A673 (cell line): Measurements from ENCODE around the gene NR5A2. TPM values are rescaled to one million over a fixed set of nuclear protein-coding genes. Genes with fewer than 3 reads are reported as not detected.

Experiments
- BruUV-seq: library from RNA; stranded (reverse); fragments of 400-500 nt; replicated peaks from 2 replicates; lab custom pipeline; 2021; lab: Mats Ljungman, UMichigan
- CTCF ChIA-PET: fragments of 300-600 bp; sonication (Branson Sonifier 250); formaldehyde crosslinking; loops from one replicate; lab custom pipeline; 2022; ENCODE audit warnings: antibody characterized with exemption; lab: Charles Lee
- POLR2A ChIA-PET: fragments of 300-600 bp; sonication (Branson Sonifier 250); formaldehyde crosslinking; loops from one replicate; lab custom pipeline; 2022; ENCODE audit warnings: antibody characterized with exemption; ENCODE audit not compliant: low non-redundant PET; lab: Charles Lee
- DNase-seq: peaks from one replicate; pipeline ENCODE4 v3.0.0-alpha.2; 2015; ENCODE audit warnings: low spot score
- H3K27ac ChIP-seq: fragments of 200-600 bp; sonication (generic); 2 replicates; pipeline ENCODE4 v1.5.1; 2016; ENCODE audit warnings: mixed run types, low read depth, mild to moderate bottlenecking, mixed read lengths, antibody characterized with exemption, low read length; ENCODE audit not compliant: poor library complexity, severe bottlenecking
- H3K27me3 ChIP-seq: fragments of 200-600 bp; sonication (generic); replicated peaks from 2 replicates; pipeline ENCODE4 v1.6.1; 2017; ENCODE audit warnings: mixed run types, low read depth, mild to moderate bottlenecking, mixed read lengths, antibody characterized with exemption, low read length; ENCODE audit not compliant: insufficient read depth, poor library complexity
- H3K36me3 ChIP-seq: fragments of 200-600 bp; sonication (generic); 2 replicates; pipeline ENCODE4 v1.6.1; 2016; ENCODE audit warnings: mixed run types, mild to moderate bottlenecking, mixed read lengths, antibody characterized with exemption, low read length; ENCODE audit not compliant: insufficient read depth, poor library complexity, severe bottlenecking
- H3K4me1 ChIP-seq: fragments of 200-600 bp; sonication (generic); 2 replicates; pipeline ENCODE4 v1.6.1; 2017; ENCODE audit warnings: mixed run types, mild to moderate bottlenecking, mixed read lengths, antibody characterized with exemption, low read length; ENCODE audit not compliant: insufficient read depth, poor library complexity, severe bottlenecking
- H3K4me3 ChIP-seq: fragments of 200-600 bp; sonication (generic); 2 replicates; pipeline ENCODE4 v1.5.1; 2016; ENCODE audit warnings: low read depth, mixed run types, mild to moderate bottlenecking, mixed read lengths, low read length; ENCODE audit not compliant: poor library complexity, severe bottlenecking
- H3K9me3 ChIP-seq: fragments of 200-600 bp; sonication (generic); 2 replicates; pipeline ENCODE4 v1.6.1; 2016; ENCODE audit warnings: mixed run types, low read depth, mild to moderate bottlenecking, mixed read lengths, antibody characterized with exemption, low read length; ENCODE audit not compliant: poor library complexity, severe bottlenecking
- CTCF ChIP-seq: fragments of 300-800, 200-600 bp; sonication (generic); conservative IDR thresholded peaks from 2 replicates; pipeline ENCODE4 v1.5.1; 2017; ENCODE audit warnings: low read depth, mild to moderate bottlenecking, antibody characterized with exemption, low read length, moderate library complexity, mixed read lengths
- EZH2 ChIP-seq: fragments of 200-600 bp; sonication (generic); IDR thresholded peaks from 2 replicates; pipeline ENCODE4 v1.6.1; 2017; ENCODE audit warnings: borderline replicate concordance, low read depth, mild to moderate bottlenecking, mixed read lengths, antibody characterized with exemption, low read length; ENCODE audit not compliant: poor library complexity, severe bottlenecking
- intact Hi-C: fragments of 100-400 bp; cut with micrococcal nuclease; formaldehyde crosslinking; loops from one replicate; pipeline ENCODE4 v1.10.0; 2022; ENCODE audit not compliant: unreplicated experiment
- total RNA-seq: library from RNA; stranded (reverse); gene quantifications from 2 replicates; pipeline ENCODE4 v1.2.3, GENCODE V29; 2021

Gene NR5A2
- total RNA-seq, 1 experiment from 2014 or later = not detected

GRCh38 chr1:200108659-200109058 is 81.1 kb downstream of the NR5A2 start:
- no peak for DNase-seq
- Histone ChIP-seq H3K4me1 (no peaks in the 10 kb centered on the region), H3K27me3 (no peaks in the 10 kb centered on the region), H3K36me3 (no peaks in the 10 kb centered on the region), H3K27ac (no peak overlapping the region), H3K9me3 (no peaks in the 10 kb centered on the region), H3K4me3 (no peak overlapping the region)
- no peak for TF ChIP-seq EZH2
- TF ChIP-seq CTCF = no peak
- ChIA-PET POLR2A (no interaction called here), CTCF (no interaction called here)
- intact Hi-C loops = no loop called here
- BruUV-seq = no TSS peak

- no TSS peak for BruUV-seq
- no peak for DNase-seq
- Histone ChIP-seq H3K27me3 (no peaks in the 10 kb centered on the region), H3K4me3 (no peak overlapping the region), H3K4me1 (no peaks in the 10 kb centered on the region), H3K9me3 (no peaks in the 10 kb centered on the region), H3K36me3 (no peaks in the 10 kb centered on the region), H3K27ac (no peak overlapping the region)
- ChIA-PET POLR2A (no interaction called here), CTCF (no interaction called here)
- TF ChIP-seq EZH2 (no peak), CTCF (no peak)
- intact Hi-C loops = no loop called here
Measured at GRCh38 chr1:200112290-200112689, 84.8 kb downstream of the NR5A2 start.

GRCh38 chr1:200115532-200115931 is 88.0 kb downstream of the NR5A2 start:
- ChIA-PET CTCF (no interaction called here), POLR2A (no interaction called here)
- TF ChIP-seq EZH2 (no peak), CTCF (no peak)
- Histone ChIP-seq H3K27ac (no peak overlapping the region), H3K27me3 (no peaks in the 10 kb centered on the region), H3K4me3 (no peak overlapping the region), H3K9me3 (no peaks in the 10 kb centered on the region), H3K36me3 (no peaks in the 10 kb centered on the region), H3K4me1 (no peaks in the 10 kb centered on the region)
- intact Hi-C loops = no loop called here
- no peak for DNase-seq
- no TSS peak for BruUV-seq
